ENCODE data around the gene E2F6. TPM values are rescaled to one million over a fixed set of nuclear protein-coding genes. Genes with fewer than 3 reads are reported as not detected.

Gene E2F6
- total and polyA plus RNA-seq, 2 of the 13 experiments (the other 11 are each of a cell fraction or from before 2014, with no cell fraction given) = 27.3 to 36.0 TPM

DNA sequence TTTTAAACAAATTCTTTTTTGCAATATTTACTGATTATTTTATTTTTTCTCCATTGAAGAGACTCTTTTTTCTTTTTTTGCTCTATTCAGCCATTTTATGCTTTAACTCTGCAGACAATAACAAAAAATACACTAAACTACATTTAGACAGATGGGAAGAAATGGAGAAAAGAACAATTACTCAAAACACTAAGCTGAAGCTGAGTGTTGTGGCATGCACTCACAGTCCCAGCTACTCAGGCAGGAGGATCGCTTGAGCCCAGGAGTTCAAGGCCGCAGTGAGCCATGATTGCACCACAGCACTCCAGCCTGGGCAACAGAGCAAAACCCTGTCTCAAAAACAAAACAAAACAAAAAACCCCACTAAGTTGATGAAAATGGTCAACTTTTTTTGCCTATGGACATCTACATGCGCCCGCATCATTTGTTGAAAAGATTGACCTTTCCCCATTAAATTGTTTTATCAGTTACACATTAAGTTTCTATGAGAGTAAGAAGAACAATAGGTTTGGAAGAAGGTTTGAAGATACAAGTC lies 43.0 kb downstream of the E2F6 start (continued):
- TF ChIP-seq HNF1B (CRISPR knock-in tag; IDR thresholded peaks at IDR 0.05) (no peak), ZUFSP (CRISPR knock-in tag; IDR thresholded peaks at IDR 0.05; ENCODE audit: borderline replicate concordance) (no peak), MXD1 (CRISPR knock-in tag; IDR thresholded peaks at IDR 0.05) (no peak), ZFAT (CRISPR knock-in tag; conservative IDR thresholded peaks at IDR 0.05) (no peak), TEAD2 (CRISPR knock-in tag; IDR thresholded peaks at IDR 0.05) (no peak), HMG20B (CRISPR knock-in tag; conservative IDR thresholded peaks at IDR 0.05) (no peak), ZNF12 (CRISPR knock-in tag; IDR thresholded peaks at IDR 0.05) (peak; percentile 90), NFKB2 (CRISPR knock-in tag; IDR thresholded peaks at IDR 0.05; ENCODE audit: borderline replicate concordance) (no peak), ARHGAP35 (CRISPR knock-in tag; IDR thresholded peaks at IDR 0.05; ENCODE audit: borderline replicate concordance) (no peak), POLR2G (IDR thresholded peaks at IDR 0.05; ENCODE audit: low read depth, low read length) (no peak), ZNF737 (CRISPR knock-in tag; IDR thresholded peaks at IDR 0.05; ENCODE audit: borderline replicate concordance) (no peak), ETS1 (CRISPR knock-in tag; IDR thresholded peaks at IDR 0.05) (no peak), CBX2 (IDR thresholded peaks at IDR 0.05; ENCODE audit: low read depth, low read length) (no peak), CBX2 (CRISPR knock-in tag; IDR thresholded peaks at IDR 0.05; ENCODE audit: low read depth) (no peak), ZNF101 (CRISPR knock-in tag; IDR thresholded peaks at IDR 0.05; ENCODE audit: borderline replicate concordance, low read depth) (no peak), KLF6 (CRISPR knock-in tag; IDR thresholded peaks at IDR 0.05) (peak; percentile 20; the same call in 1 of the 2 replicates), TBX2 (CRISPR knock-in tag; IDR thresholded peaks at IDR 0.05; ENCODE audit: borderline replicate concordance) (no peak; the same call in 1 of the 2 replicates), ZNF121 (CRISPR knock-in tag; IDR thresholded peaks at IDR 0.05) (peak; percentile 100), ZNF83 (CRISPR knock-in tag; IDR thresholded peaks at IDR 0.05; ENCODE audit: borderline replicate concordance) (no peak)
- TF ChIP-seq, protein P1, sequence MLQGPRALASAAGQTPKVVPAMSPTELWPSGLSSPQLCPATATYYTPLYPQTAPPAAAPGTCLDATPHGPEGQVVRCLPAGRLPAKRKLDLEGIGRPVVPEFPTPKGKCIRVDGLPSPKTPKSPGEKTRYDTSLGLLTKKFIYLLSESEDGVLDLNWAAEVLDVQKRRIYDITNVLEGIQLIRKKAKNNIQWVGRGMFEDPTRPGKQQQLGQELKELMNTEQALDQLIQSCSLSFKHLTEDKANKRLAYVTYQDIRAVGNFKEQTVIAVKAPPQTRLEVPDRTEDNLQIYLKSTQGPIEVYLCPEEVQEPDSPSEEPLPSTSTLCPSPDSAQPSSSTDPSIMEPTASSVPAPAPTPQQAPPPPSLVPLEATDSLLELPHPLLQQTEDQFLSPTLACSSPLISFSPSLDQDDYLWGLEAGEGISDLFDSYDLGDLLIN (CRISPR knock-in tag; IDR thresholded peaks at IDR 0.05; ENCODE audit: borderline replicate concordance) = no peak

Data from HepG2 (cell line).